ENCODE results near the gene RIPOR2.

DNA sequence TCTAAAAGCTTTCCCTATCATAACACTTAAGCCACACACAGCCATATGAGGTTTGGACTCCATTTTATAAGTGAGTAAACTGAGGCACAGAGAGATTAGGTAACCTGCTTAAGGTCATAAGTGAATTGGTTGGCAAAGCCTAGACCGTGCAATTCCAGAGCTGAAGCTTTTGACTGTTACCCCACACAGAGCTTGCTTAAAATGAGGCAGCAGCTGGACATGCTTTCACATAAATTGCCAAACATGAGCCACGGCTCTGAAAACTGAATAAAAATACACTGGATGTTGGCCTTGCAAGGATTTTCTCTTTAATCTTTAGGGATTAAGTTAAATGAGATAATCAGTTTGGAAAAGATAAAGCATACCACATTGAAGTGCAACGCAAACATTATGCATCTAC, 2.5 kb downstream of the RIPOR2 start:
- TF ChIP-seq ZBTB48 (tag by site-specific recombination; IDR thresholded peaks at IDR 0.05) (no peak), ZNF350 (tag by site-specific recombination; IDR thresholded peaks at IDR 0.05) (no peak), ZNF621 (tag by site-specific recombination; IDR thresholded peaks at IDR 0.05) (no peak), ZNF473 (tag by site-specific recombination; IDR thresholded peaks at IDR 0.05) (no peak)
- TF ChIP-seq, protein P1, sequence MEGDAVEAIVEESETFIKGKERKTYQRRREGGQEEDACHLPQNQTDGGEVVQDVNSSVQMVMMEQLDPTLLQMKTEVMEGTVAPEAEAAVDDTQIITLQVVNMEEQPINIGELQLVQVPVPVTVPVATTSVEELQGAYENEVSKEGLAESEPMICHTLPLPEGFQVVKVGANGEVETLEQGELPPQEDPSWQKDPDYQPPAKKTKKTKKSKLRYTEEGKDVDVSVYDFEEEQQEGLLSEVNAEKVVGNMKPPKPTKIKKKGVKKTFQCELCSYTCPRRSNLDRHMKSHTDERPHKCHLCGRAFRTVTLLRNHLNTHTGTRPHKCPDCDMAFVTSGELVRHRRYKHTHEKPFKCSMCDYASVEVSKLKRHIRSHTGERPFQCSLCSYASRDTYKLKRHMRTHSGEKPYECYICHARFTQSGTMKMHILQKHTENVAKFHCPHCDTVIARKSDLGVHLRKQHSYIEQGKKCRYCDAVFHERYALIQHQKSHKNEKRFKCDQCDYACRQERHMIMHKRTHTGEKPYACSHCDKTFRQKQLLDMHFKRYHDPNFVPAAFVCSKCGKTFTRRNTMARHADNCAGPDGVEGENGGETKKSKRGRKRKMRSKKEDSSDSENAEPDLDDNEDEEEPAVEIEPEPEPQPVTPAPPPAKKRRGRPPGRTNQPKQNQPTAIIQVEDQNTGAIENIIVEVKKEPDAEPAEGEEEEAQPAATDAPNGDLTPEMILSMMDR (tag by site-specific recombination; IDR thresholded peaks at IDR 0.05): no peak
- TF ChIP-seq, protein P2, sequence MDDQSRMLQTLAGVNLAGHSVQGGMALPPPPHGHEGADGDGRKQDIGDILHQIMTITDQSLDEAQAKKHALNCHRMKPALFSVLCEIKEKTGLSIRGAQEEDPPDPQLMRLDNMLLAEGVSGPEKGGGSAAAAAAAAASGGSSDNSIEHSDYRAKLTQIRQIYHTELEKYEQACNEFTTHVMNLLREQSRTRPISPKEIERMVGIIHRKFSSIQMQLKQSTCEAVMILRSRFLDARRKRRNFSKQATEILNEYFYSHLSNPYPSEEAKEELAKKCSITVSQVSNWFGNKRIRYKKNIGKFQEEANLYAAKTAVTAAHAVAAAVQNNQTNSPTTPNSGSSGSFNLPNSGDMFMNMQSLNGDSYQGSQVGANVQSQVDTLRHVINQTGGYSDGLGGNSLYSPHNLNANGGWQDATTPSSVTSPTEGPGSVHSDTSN (CRISPR knock-in tag; IDR thresholded peaks at IDR 0.05): no peak

All from HEK293 (cell line).